Kidney (tissue), 14 donors: ENCODE results near the gene CES1. TPM values are rescaled to one million over a fixed set of nuclear protein-coding genes. Genes with fewer than 3 reads are reported as not detected.

ENCODE experiments used
- DNase-seq, 5 donors: peaks; one replicate each; pipeline ENCODE4 v3.0.0-alpha.2; 2013 to 2020
- FAIRE-seq: peaks from 2 replicates; lab custom pipeline; 2012; peaks lifted over from hg19 to GRCh38; lab: Jason Lieb, UNC
- H3K27ac ChIP-seq, 2 donors: one replicate each; pipeline ENCODE4 v1.7.0; 2013; ENCODE audit warnings: low read depth in 2 of 2, low read length in 2 of 2, inconsistent platforms in 1 of 2
- H3K27me3 ChIP-seq: one replicate; pipeline ENCODE4 v1.7.1; 2013; ENCODE audit warnings: low read length, inconsistent platforms; ENCODE audit not compliant: control insufficient read depth, insufficient read depth
- H3K36me3 ChIP-seq, 3 donors: one replicate each; pipeline versions ENCODE4 v1.7.0 to v1.7.1; 2013; ENCODE audit warnings: low read length in 3 of 3, control low read depth in 1 of 3, inconsistent platforms in 1 of 3; ENCODE audit not compliant: insufficient read depth in 3 of 3, control insufficient read depth in 2 of 3
- H3K4me1 ChIP-seq, 3 donors: one replicate each; pipeline versions ENCODE4 v1.7.0 to v1.7.1; 2013; ENCODE audit warnings: low read length in 3 of 3, inconsistent platforms in 1 of 3, low read depth in 1 of 3; ENCODE audit not compliant: control insufficient read depth in 2 of 3, insufficient read depth in 2 of 3
- H3K4me3 ChIP-seq, 3 donors: one replicate each; pipeline versions ENCODE4 v1.7.0 to v1.8.1; 2013; ENCODE audit warnings: low read length in 3 of 3, control low read depth in 1 of 3, inconsistent platforms in 1 of 3
- H3K9ac ChIP-seq, 3 donors: one replicate each; pipeline versions ENCODE4 v1.7.0 to v1.7.1; 2013; ENCODE audit warnings: low read length in 3 of 3, control low read depth in 1 of 3, inconsistent platforms in 1 of 3
- H3K9me3 ChIP-seq, 3 donors: one replicate each; pipeline versions ENCODE4 v1.7.0 to v1.7.1; 2013; ENCODE audit warnings: low read length in 3 of 3, control low read depth in 1 of 3, inconsistent platforms in 1 of 3; ENCODE audit not compliant: control insufficient read depth in 2 of 3, insufficient read depth in 1 of 3
- intact Hi-C: fragments of 100-400 bp; cut with DNase I; formaldehyde crosslinking; loops from one replicate; pipeline ENCODE4 v1.11.1; 2022
- polyA plus RNA-seq: library from polyadenylated mRNA; stranded (reverse); fragments of 350-450 nt; fragmentation: Illumina TruSeq; extraction: RNeasy Lipid Tissue Mini Kit (QIAGEN cat#74804); gene quantifications from one replicate; pipeline ENCODE4 v1.2.3, GENCODE V29; 2014; ENCODE audit warnings: low read depth, low replicate concordance; ENCODE audit not compliant: insufficient read depth
- total RNA-seq: library from RNA; stranded (reverse); fragmentation: NEBNext Ultra II Directional; extraction: Animal tissue kit (Norgen Biotek cat#: 25700); gene quantifications from one replicate; pipeline ENCODE4 v1.2.1, GENCODE V29; 2021
- TF ChIP-seq, protein P1 (sequence below): IDR thresholded peaks from 3 replicates; pipeline ENCODE4 v1.5.1; 2012; ENCODE audit warnings: mild to moderate bottlenecking, moderate library complexity, borderline replicate concordance; ENCODE audit not compliant: insufficient read depth; ENCODE audit errors: extremely low read depth
- donor health status: control.
- donor health status: control.
- donor health status: control.
- donor health status: control.
- donor health status: control.
- donor health status: DM: yes; HTN: yes; CAD: no.
- donor health status: Normal renal cell carcinoma (clear cell type).

CES1 gene
- total and polyA plus RNA-seq, 2 donors from 2014 or later: 5.9 to 11.9 TPM

DNA sequence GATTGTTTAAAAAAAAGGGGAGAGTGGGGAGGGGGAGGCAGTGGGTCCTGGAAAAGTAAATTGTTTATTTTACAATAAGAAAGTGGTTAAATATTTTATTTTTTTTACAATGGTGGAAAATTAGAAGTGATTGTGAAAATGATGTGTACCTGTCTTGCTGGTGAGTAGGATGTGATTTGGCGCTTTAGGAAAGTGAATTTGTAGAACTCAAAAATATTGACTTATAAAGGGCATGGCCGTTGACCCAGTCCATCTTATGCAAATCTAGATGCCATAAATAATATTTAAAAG, 10.2 kb upstream of the CES1 start:
- FAIRE-seq (no peak), DNase-seq (no peak)
- H3K4me3 ChIP-seq: no peak overlapping the region
- no peak overlapping the region for H3K27ac ChIP-seq
- no peaks in the 10 kb centered on the region for H3K27me3 ChIP-seq
- H3K4me1 ChIP-seq: no peaks in the 10 kb centered on the region
- H3K9ac ChIP-seq: no peak overlapping the region
- TF ChIP-seq, protein P1, sequence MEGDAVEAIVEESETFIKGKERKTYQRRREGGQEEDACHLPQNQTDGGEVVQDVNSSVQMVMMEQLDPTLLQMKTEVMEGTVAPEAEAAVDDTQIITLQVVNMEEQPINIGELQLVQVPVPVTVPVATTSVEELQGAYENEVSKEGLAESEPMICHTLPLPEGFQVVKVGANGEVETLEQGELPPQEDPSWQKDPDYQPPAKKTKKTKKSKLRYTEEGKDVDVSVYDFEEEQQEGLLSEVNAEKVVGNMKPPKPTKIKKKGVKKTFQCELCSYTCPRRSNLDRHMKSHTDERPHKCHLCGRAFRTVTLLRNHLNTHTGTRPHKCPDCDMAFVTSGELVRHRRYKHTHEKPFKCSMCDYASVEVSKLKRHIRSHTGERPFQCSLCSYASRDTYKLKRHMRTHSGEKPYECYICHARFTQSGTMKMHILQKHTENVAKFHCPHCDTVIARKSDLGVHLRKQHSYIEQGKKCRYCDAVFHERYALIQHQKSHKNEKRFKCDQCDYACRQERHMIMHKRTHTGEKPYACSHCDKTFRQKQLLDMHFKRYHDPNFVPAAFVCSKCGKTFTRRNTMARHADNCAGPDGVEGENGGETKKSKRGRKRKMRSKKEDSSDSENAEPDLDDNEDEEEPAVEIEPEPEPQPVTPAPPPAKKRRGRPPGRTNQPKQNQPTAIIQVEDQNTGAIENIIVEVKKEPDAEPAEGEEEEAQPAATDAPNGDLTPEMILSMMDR: no peak
- no peaks in the 10 kb centered on the region for H3K36me3 ChIP-seq
- intact Hi-C loops: loop anchor here (5.0 to 10.0 kb wide), 2 partner anchors 131 to 378 kb away; no protein-coding TSS in a partner anchor
- H3K9me3 ChIP-seq: no peaks in the 10 kb centered on the region

DNA sequence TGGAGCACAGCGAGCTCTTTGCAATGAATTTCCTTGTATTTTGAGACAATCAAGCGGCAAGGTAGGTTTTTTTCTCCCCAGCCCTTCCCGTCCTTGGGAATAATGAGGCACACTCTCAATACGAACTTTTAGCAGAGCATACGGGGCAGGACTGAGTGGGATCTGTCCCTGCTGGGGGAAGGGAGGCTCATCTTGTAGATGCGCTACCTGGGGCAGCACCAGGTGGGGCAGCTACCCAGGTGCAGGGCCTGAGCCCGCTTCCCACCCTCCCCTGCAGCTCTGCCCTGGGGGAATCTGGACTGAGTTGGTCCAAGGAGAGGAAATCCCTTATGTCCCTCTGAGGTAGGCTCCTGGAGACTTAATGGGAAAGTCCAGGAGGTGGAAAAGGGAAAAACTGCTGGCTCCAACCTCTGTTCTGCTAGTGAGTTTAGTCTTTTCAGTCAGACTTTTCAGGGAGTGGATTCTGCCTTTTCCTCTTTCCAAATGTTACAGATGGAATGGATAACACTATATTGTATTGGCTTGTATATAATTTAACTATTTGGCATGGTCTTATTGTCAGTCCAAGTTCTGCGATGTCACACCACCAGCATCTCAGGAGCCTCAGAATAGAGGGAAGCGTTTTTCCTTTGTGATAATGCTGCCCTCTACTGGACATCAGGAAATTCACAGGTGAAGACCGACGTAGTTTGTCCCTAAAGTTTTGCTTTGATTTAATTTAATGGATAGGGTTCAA, 9.6 kb upstream of the CES1 start:
- DNase-seq (peak in 2 of 5 donors; percentile 67), FAIRE-seq (peak; percentile 49)
- TF ChIP-seq, protein P1: peak; percentile 77
- H3K9me3 ChIP-seq: no peaks in the 10 kb centered on the region
- H3K27me3 ChIP-seq: no peaks in the 10 kb centered on the region
- H3K9ac ChIP-seq: no peak overlapping the region
- H3K4me3 ChIP-seq: no peak overlapping the region
- no peaks in the 10 kb centered on the region for H3K4me1 ChIP-seq
- no peak overlapping the region for H3K27ac ChIP-seq
- no peaks in the 10 kb centered on the region for H3K36me3 ChIP-seq
- intact Hi-C loops: loop anchor here (5.0 to 10.0 kb wide), 2 partner anchors 130 to 378 kb away; no protein-coding TSS in a partner anchor

DNA sequence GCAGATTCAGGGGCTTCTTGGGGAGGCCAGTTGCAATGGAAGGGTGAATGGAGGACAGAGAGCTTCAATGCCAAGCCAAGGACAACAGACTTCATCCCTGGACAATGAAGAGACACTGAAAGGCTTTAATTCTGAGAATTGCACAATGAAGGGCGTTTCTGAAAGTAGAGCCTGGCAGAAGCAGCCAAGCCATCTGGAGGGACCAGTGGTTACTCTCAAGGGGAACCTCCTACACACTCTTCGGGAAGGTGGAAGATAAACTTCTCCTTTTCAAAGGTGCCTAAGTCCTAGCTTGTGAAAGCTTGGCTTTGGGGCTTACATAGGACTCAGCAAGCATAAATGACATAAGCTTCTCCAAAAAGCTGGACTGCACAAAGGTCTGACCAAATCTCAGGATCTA, 6.2 kb upstream of the CES1 start:
- Histone ChIP-seq H3K27me3 (no peaks in the 10 kb centered on the region), H3K4me1 (no peaks in the 10 kb centered on the region), H3K9ac (no peak overlapping the region), H3K9me3 (no peaks in the 10 kb centered on the region), H3K36me3 (no peaks in the 10 kb centered on the region), H3K4me3 (no peak overlapping the region), H3K27ac (no peak overlapping the region)
- no peak for DNase-seq
- TF ChIP-seq, protein P1: no peak
- FAIRE-seq: no peak
- intact Hi-C loops: no loop called here
